K562 (cell line): ENCODE data around the gene PPM1M. TPM values are rescaled to one million over a fixed set of nuclear protein-coding genes. Genes with fewer than 3 reads are reported as not detected.

Experiments used
- ATF7 ChIP-seq: fragments of 450-650 bp; IDR thresholded peaks from 2 replicates; pipeline ENCODE4 v1.7.1; 2014; ENCODE audit warnings: mild to moderate bottlenecking, moderate library complexity
- CREM ChIP-seq: IDR thresholded peaks from 2 replicates; pipeline ENCODE4 v1.6.1; 2014; ENCODE audit warnings: antibody characterized with exemption, low read depth
- KLF16 ChIP-seq: IDR thresholded peaks from 2 replicates; pipeline ENCODE4 v1.6.1; 2016; ENCODE audit warnings: antibody characterized with exemption
- ZNF436 ChIP-seq: fragments of 250-450, 450-650 bp; sonication (Bioruptor Pico); formaldehyde crosslinking; IDR thresholded peaks from 2 replicates; pipeline ENCODE4 v1.7.0; 2020; ENCODE audit warnings: mild to moderate bottlenecking
- ZNF77 ChIP-seq: fragments of 250-450 bp; sonication (Bioruptor Pico); IDR thresholded peaks from 2 replicates; pipeline ENCODE4 v1.5.0; 2020
- polyA plus RNA-seq, 8 experiments: library from polyadenylated mRNA; depleted of rRNA in 4 of 8; stranded (reverse) in 5 of 8; unstranded in 3 of 8; fragments of >200 nt; fragmentation: Nextera tagmentation in 2 of 8; fragmentation: Illumina TruSeq in 1 of 8; extraction: Ambion mirVana in 2 of 8; extraction: Trizol in 1 of 8; gene quantifications; 2 replicates each; pipeline versions ENCODE4 v1.2.1 to v1.2.3, GENCODE V29; 2011 to 2014; ENCODE audit warnings: inconsistent platforms in 1 of 8, missing spikeins in 1 of 8
- total RNA-seq, 7 experiments: library from RNA; depleted of rRNA in 6 of 7; stranded (reverse); fragments of >200 nt in 6 of 7; fragmentation: Illumina TruSeq in 2 of 7; extraction: Trizol in 2 of 7; gene quantifications; 2 replicates each; pipeline versions ENCODE4 v1.2.1 to v1.2.3, GENCODE V29; 2011 to 2021; ENCODE audit warnings: low replicate concordance in 1 of 7
- TF ChIP-seq, protein P1 (sequence below): fragments of 450-650 bp; IDR thresholded peaks from 2 replicates; pipeline ENCODE4 v1.6.1; 2017; ENCODE audit warnings: antibody characterized with exemption, mild to moderate bottlenecking
- TF ChIP-seq, protein P2 (sequence below): sonication (generic); IDR thresholded peaks from 2 replicates; pipeline ENCODE4 v1.6.1; 2016

PPM1M gene
- total and polyA plus RNA-seq, 9 of the 15 experiments (the other 6 are each of a cell fraction or from before 2014, with no cell fraction given) = 1.4 to 9.2 (median 4.4) TPM

DNA sequence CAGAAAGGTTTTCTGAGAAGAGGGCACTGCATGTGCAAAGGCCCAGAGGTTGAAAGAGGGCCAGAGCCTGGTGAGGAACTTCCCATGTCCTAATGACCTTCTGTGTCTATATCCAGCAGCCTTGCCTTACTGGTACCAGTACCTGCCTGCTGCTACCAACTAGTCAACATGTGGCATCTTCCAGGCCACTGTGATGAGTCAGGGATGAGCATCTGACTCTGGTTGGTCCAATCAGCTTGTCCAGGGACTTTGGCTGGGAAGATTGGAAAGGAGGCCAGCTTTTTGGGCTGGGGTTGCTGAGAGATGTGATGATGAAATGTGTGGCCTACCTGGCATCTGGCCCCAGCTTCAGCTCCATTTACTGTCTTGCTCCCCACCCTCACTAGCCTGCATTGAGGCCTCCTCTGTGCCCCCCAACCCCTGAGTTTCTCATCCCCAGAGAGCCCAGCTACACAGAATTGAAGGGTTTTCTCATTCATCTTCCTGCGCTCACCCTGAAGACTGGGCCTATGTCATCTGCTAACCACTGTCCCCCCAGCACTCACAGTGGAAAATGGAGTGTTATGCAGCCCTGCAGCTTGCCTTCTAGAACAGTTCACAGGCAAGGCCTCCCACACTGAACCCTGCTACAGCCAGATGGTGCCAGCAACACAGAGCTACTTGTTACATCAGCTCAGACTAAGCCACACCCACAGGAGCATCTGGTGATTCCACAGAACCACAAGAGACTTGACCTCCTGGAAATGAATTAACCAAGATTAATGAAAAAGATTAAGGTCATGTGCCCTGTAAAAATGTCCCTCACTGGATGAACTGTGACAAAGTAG is 5.3 kb upstream of the PPM1M start (continued):
- TF ChIP-seq ZNF77 (CRISPR knock-in tag) (no peak), CREM (peak; percentile 46), ZNF436 (no peak), ATF7 (peak; percentile 62; the same call in 1 of the 2 replicates), KLF16 (peak; percentile 61; the same call in 1 of the 2 replicates)
- TF ChIP-seq, protein P1, sequence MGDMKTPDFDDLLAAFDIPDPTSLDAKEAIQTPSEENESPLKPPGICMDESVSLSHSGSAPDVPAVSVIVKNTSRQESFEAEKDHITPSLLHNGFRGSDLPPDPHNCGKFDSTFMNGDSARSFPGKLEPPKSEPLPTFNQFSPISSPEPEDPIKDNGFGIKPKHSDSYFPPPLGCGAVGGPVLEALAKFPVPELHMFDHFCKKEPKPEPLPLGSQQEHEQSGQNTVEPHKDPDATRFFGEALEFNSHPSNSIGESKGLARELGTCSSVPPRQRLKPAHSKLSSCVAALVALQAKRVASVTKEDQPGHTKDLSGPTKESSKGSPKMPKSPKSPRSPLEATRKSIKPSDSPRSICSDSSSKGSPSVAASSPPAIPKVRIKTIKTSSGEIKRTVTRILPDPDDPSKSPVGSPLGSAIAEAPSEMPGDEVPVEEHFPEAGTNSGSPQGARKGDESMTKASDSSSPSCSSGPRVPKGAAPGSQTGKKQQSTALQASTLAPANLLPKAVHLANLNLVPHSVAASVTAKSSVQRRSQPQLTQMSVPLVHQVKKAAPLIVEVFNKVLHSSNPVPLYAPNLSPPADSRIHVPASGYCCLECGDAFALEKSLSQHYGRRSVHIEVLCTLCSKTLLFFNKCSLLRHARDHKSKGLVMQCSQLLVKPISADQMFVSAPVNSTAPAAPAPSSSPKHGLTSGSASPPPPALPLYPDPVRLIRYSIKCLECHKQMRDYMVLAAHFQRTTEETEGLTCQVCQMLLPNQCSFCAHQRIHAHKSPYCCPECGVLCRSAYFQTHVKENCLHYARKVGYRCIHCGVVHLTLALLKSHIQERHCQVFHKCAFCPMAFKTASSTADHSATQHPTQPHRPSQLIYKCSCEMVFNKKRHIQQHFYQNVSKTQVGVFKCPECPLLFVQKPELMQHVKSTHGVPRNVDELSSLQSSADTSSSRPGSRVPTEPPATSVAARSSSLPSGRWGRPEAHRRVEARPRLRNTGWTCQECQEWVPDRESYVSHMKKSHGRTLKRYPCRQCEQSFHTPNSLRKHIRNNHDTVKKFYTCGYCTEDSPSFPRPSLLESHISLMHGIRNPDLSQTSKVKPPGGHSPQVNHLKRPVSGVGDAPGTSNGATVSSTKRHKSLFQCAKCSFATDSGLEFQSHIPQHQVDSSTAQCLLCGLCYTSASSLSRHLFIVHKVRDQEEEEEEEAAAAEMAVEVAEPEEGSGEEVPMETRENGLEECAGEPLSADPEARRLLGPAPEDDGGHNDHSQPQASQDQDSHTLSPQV = peak; percentile 49; the same call in 1 of the 2 replicates
- TF ChIP-seq, protein P2, sequence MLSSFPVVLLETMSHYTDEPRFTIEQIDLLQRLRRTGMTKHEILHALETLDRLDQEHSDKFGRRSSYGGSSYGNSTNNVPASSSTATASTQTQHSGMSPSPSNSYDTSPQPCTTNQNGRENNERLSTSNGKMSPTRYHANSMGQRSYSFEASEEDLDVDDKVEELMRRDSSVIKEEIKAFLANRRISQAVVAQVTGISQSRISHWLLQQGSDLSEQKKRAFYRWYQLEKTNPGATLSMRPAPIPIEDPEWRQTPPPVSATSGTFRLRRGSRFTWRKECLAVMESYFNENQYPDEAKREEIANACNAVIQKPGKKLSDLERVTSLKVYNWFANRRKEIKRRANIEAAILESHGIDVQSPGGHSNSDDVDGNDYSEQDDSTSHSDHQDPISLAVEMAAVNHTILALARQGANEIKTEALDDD = 0 out of 2 replicates have a peak, but pooled peaks have one; percentile 53
